GM18511 (cell line): ENCODE measurements around the gene IKBKG.
"Not testable (repeated sequence)": the region's sequence is repeated elsewhere in the genome, so short reads cannot be mapped to it uniquely, and the experiment has no call there.

Experiments used
- ATAC-seq: cut with Tn5 transposase; IDR thresholded peaks from one replicate; pipeline ENCODE4 v1.9.1; 2021; ENCODE audit warnings: mild to moderate bottlenecking, moderate library complexity; ENCODE audit not compliant: unreplicated experiment

The IKBKG gene

DNA sequence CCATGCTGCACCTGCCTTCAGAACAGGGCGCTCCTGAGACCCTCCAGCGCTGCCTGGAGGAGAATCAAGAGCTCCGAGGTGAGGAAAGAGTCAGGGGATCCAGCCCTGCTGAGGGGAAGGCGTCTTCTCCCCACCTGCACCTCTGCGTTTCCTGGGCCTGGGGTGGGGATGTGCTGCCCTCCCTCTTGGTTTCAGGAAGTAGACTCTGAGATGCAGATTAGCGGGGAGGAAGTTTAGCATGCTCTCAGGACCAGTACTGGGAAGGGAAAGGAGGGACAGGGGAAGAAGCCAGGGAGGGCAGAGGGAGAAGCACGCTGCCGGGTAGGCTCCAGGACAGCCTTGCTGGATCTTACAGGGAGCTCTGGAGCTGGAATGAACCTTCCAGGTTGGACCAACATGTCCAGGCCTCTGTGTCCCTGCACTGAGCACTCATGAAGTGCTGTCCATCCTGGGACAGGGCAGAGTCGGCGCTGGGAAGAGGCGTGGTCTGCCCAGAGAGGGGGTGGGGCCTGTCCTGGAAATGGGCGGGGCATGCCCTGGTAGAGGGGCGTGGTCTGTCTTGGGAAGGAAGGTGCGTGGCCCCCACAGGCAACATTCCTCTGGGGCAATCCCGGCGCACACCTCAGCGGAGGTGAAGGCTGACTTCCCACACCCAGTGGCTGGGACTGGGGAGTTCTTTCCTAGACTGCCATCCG is 4.8 kb downstream of the IKBKG start:
- not testable (repeated sequence) for ATAC-seq

DNA sequence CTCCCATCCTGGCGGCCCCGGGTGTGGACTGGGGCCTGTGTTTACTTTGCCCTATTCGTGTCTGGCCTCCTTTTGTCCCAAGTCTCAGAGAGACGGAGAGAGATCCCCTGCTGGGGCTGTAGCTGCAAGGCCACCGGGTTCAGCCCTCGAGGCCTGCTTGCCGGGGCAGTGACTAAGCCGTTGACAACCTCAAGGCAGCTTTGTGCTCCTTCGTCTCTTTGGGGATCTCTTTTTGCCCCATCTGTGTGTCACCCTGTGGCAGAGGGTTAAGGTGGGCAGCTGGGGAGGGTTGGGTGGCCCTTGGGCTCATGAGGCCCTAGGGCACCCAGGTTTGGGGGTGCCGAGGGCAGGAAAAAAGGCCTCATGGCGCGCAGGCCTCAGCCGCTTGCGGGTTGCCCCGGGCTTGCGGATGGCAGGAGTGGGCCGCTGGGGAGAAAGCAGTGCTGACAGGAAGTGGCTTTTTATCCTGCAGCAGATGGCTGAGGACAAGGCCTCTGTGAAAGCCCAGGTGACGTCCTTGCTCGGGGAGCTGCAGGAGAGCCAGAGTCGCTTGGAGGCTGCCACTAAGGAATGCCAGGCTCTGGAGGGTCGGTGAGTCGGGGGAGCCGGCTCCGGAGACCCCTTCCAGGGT is 10.8 kb downstream of the IKBKG start:
- not testable (repeated sequence) for ATAC-seq

DNA sequence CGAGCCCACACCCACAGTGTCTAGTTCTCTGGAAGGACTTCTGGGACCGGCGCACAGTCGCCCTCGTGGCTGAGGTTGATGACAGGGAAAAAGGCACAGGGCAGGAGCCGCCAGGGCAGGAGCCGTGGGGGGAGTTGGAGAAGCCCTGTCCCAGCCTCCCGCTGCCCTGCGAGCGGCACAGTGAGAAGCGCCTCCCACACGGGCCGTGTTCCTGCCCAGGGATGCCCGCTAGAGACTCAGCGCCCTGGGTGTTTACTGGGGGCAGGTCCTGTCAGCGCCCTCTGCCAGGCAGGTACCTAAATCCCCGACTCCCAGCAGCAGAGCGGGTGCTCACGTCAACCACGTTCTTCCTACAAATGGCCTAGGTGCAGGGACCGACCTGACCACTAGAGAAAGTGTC is 11.5 kb downstream of the IKBKG start:
- not testable (repeated sequence) for ATAC-seq

DNA sequence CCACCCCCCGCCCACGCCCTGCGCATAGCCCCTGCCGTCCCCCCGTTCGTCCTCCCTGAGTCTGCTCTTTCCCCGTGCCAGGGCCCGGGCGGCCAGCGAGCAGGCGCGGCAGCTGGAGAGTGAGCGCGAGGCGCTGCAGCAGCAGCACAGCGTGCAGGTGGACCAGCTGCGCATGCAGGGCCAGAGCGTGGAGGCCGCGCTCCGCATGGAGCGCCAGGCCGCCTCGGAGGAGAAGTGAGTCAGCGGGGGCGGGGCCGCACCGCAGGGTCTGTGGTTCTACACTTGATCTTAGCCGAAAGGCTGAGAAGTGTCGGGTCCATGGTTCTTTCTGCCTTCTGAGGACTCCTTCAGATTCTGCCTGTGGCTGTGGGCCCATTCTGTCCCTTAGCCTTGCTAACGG is 12.9 kb downstream of the IKBKG start:
- ATAC-seq, result not testable (repeated sequence)

DNA sequence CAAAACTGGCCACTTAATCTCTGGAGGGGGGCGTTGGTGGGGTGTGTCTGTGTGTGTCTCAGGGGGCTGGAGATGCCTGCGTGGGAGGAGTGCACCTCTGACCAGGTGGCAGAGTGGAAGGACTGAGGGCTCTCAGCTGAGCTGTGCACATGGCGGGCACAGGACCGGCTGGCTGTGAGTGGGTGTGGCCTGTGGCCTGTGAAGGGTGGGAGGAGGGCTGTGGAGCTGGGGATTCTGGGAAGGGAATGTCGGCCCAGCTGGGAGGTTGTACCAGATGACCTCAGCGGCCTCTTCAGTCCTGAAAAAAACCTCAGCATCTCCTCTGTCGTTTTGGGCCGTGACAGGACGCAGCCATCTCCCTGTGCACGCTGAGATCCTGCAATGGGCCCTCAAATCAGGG is 14.9 kb downstream of the IKBKG start:
- not testable (repeated sequence) for ATAC-seq

DNA sequence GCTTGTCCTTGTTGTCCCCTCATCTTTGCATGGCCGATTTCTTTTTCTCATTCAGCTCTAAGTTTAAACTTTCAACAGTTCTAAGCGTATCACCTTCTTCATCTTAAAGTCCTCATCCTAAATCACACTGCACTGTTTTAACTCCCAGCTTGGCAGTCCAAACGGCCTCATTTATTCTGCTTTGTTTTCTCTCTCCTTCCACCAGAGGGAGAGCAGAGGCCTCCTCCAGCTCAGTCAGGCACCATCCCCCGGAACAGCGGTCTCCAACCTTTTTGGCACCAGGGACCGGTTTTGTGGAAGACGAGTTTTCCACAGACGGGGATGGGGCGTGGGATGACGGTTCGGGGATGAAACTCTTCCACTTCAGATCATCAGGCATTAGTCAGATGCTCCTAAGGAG is 22.9 kb downstream of the IKBKG start:
- ATAC-seq, result not testable (repeated sequence)

DNA sequence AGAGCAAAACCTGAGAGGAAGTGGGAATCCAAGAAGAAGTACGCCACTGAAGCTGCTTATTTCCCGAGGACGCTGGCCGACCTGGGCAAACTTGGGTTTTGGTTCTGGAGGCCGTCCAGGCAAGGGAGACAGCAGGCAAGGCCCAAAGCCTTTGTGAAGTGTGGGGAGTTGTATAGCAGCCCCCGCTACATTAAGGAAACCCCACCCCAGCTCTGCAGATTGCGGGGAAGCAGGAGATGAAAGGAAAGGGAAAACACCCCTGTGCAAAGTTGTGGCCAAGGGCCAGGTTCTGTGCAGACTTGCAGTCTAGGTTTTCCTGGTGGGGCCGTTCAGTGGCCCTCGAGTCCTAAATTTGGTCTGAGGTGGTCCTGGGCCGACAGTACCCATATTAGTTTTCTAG is 25.6 kb downstream of the IKBKG start:
- ATAC-seq, result not testable (repeated sequence)

DNA sequence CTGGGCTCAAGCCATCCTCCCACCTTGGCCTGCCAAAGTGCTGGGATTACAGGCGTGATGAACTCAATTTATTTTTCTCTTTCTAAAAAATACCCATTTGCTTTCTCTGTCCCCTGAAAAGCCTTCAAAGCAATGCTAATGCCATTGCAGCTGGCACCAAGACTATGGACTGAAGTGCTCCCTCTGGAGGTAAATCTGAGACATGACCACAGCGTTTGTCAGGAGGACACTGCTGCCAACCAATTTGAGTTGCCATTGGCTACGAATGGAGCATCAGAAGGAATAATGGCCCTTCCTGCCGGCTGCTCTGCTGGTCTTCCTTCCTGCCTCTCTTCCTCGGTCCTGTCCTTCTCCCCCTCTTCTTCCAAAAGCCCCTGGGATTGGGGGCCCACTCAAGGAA is 27.7 kb downstream of the IKBKG start:
- ATAC-seq, result peak; percentile 50

DNA sequence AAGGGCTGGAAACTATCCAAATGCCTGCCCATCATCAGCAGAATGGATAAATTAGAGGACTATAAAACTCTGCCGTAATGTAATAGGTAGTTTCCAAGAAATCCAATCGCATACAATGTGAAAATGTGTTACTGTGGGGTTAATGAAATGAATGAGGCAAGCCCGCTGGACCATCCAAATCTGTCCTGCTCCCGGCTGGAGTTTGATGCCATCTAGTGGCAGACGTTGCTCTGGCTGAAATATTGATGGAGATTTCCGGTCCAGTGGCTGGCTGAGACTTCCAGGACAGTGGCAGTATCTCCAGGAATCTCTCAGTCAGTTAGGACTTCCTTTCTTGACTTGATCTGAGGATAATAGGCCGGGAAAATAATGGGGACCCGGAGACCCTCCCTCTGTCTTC is 35.6 kb downstream of the IKBKG start:
- not testable (repeated sequence) for ATAC-seq

DNA sequence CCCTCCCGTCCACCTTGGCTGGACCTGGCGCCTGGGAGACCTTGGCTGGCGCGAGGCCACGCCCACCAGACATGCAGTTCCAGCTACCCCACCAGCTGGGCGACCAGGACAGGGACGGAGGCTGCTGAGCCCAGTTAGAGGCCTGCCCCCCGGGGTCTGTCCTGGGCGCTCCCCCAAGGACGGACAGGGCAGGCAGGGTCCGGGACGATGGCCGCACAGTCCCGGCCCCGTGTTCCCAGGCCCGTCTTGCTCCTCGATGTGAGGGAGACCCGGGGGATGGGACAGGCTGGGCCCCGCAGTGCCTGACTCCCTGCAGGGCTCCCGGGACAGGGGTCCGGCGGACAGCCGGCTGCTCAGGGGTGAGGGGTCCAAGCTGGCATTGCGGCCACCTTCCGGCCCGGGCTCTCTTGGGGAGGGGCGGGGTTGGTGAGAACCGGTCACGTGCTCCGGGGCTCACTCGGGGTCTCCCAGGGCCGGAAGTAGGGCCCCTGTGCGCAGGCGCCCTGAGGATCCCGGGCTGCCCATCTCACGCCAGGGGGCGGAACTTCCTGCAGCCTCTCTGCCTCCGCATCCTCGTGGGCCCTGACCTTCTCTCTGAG is 37.3 kb downstream of the IKBKG start, which contains the start of gene CTAG1A:
TSS of gene CTAG1A (plus strand) at position 549 of the 599 bp plus-strand sequence. CDS start 74 bp downstream, outside the sequence.
- ATAC-seq, result not testable (repeated sequence)

DNA sequence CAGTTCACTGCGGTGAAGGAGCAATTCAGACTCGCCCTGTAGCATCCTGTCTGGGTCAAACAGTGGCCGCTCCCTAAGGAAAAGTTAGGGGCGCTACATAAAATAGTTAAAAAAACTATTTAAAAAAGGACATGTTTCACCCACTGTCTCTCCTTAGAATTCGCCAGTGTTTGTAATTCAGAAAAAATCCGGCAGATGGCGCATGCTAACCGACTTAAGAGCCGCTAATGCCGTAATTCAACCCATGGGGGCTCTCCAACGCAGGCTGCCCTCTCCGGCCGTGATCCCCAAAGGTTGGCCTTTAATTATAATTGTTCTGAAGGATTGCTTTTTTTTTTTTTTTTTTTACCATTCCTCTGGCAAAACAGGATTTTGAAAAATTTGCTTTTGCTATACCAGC is 43.0 kb downstream of the IKBKG start:
- ATAC-seq, result not testable (repeated sequence)

DNA sequence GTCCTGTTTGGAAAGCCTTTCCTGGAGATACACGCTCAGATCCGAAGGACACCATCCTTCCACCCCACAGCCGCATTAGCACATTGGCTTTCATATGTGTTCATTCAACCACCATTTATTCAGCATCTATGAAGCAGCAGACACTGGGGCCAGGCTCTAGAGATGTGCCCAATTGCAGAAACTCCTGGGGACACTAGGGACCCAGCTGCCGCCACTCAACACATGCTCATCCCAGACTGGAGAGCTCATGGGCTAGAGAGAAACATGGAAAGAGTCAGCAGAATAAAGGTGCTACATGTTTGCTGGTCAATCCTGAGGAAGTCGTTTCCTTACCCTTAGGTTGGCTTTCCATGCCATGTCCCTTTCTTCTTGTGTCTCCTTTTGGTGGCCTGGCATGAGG is 45.1 kb downstream of the IKBKG start:
- ATAC-seq, result no peak

DNA sequence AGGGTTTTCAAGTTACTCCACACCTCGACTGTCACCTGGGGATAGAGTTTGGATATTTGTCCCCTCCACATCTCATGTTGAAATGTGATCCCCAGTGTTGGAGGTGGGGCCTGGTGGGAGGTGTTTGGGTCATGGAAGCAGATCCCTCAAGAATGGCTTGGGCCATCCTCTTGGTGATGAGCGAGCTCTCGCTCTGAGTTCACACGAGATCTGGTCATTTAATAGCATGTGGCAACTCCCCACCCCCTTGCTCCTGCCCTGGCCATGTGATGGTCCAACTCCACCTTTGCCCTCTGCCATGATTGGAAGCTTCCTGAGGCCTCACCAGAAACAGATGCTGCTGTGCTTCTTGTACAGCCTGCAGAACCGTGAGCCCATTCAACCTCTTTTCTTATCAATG is 45.8 kb downstream of the IKBKG start:
- ATAC-seq, result no peak

DNA sequence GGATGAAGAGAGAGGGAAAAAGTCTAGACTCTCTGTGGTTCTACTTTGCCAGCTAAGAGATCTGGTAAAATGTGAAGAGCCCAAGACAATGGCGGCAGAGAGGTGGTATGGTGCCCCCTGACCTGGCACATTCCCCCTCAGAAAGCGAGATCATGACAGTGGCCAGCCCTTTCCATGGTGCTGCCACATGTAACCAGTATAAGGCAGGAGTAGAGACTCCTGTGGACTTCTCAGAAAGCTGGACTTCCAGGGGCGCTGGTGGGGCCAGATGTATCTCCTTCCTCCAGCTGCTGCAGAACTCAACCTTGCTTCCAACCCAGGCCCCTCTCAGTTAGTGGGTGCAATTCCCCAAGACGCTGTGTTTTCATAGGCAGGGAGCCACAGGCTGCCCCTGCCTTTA is 47.1 kb downstream of the IKBKG start:
- ATAC-seq, result no peak

DNA sequence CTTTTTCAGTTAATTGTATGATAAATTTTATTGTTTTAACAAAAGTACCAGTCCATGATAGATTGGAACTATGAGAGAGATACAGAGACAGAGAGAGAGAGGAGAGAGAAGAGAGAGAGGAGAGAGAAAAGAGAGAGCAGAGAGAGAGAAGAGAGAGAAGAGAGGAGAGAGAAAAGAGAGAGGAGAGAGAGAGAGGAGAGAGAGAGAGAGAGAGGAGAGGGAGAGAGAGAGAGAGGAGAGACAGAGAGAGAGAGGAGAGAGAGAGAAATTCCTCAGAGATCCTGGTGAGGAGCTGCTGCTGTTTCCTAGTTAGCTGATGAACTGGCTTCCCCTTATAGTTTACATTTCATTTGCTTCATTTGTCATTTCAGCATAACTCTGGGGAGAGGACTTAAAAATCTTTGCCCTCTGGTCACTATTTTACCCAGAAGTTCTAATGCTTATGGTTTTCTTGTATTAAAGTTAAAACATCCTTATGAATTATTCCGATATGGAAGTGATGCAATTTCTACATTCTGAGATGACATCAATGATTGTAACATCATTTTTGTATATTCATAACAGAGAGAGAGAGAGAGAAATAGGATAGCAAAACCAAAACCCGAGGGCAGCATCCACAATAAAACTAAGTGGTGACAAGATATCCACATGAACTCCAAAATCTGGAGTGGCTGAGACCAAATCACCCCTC is 48.3 kb downstream of the IKBKG start:
- no peak for ATAC-seq

DNA sequence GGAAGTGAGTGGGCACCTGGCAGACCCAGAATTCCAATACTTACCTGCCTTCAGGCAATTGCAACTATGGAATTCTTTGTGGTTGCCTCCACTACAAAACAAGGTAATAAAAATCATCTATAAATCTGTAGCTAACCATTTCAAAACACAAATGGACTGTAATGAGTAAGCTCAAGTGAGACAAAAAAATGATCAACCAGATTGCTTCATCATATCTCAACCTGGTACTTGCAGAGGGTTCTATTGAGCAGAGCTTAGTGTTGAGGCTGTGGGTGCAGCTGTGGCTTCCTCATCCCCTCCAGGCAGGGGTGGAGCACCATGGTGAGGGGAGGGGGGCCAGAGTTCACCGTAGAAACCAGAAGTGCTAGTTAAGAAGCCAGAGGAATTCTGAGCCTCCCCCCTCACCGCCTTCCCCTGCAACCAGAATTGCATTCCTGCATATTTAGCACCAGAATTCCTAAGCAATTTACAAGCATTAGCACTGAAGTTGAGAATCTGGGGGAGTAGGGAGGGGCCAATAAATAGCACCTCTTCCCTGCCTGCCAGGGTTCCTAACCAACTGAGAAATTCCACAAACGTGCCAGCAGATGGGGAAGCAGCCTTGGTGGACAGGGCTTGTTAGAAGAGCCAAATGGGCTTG is 49.0 kb downstream of the IKBKG start:
- ATAC-seq, result no peak

DNA sequence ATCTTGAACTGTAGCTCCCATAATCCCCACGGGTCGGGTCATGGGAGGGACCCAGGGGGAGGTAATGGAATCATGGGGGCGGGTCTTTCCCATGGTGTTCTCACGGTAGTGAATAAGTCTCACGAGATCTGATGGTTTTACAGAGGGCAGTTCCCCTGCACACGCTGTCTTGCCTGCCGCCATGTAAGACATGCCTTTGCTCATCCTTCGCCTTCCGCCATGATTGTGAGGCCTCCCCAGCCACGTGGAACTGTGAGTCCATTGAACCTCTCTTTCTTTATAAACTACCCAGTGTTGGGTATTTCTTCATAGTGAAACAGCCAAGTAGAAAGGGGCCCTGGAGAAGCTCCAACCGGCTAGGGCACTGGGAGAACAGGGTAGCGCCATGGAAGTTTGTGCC is 49.8 kb downstream of the IKBKG start:
- no peak for ATAC-seq

DNA sequence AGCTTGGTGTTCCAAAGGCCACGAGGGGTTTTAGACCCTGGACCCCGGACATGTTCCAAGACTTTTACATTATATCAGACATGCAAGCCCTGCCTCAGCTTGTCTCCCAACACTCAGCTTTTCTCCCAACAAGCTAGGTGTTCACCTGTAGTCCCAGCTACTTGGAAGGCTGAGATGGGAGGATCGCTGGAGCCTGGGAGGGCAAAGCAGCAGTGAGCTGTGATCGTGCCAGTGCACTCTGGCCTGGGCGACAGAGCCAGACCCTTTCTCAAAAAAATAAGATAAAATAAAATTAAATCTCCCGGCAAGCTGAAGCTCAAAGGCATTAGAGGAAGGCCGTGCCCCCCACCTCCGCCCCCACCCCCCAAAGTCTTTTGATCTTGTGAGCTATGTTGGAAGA is 51.2 kb downstream of the IKBKG start:
- ATAC-seq, result no peak

DNA sequence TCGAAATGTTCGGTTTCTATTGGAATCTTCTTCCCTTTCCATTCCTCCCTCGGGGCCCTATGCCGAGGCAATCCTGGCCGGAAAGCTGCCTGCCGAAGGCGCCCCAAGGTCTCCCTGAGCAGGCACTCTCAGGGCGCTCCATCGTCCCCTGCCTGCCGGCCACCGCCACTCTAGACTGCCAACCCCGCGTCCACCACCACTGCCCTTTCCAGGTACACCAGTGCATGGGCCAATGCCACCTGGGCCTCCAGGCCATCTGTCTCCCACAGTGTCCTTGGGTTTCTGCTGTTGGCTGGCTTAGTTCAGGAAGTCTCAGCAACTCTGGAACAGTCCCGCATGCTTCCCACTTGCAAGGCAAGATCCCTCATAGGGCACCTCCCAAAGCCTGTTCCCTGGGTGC is 52.1 kb downstream of the IKBKG start:
- no peak for ATAC-seq

DNA sequence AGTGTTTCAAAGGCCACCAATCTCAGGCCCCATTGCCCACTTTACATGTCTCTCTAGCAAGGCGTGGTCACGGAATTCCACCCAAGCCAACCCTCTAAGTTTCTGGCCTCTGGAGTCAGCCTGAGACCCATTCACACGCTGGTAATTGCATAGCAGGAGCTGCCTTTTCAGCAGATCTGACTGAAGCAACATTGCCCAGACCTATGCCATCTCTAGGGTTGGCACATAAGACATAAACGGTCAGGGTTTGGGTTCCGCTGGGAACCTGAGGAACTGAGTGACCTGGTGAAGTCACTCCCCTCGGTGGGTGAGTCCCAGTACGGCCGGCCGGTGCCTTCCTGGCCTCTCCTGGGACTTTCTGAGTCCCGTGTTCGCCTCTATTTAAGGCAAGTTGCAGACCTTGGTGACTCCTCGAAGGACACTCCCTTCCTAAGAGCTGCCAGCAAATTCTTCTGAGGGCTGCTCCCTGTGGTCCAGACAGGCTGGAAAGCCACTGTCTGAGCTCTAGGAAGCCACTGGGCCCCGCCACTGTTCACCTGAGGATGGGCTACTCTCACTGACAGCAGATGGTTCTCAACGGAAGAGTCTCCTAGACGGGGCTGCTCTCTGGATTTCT is 53.4 kb downstream of the IKBKG start:
- no peak for ATAC-seq

DNA sequence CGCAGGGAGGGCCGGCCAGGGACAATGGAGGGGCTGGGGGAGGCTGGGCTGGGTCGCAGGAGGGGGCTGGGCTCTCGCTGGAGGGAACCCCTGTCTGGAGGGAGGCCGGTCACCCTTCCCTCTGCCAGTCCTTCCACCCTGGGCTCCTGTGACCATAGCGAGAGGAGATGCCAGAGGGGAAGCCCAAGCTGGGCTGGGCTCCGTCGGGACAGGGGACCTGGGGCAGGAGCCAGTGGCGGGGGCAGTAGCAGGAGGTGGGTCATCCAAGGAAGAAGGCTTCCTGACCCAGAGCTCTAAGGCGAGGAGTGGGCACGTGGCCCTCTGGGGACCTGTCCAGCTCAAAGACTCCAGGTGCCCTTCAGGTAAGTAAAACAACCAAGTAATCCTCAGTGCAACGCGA is 54.8 kb downstream of the IKBKG start:
- ATAC-seq, result no peak
